Kidney (tissue), 14 donors: ENCODE data around the gene TPST2. TPM values are rescaled to one million over a fixed set of nuclear protein-coding genes. Genes with fewer than 3 reads are reported as not detected.

Source experiments
- DNase-seq, 5 donors: peaks; one replicate each; pipeline ENCODE4 v3.0.0-alpha.2; 2013 to 2020
- FAIRE-seq: peaks from 2 replicates; lab custom pipeline; 2012; peaks lifted over from hg19 to GRCh38; lab: Jason Lieb, UNC
- H3K27ac ChIP-seq, 2 donors: one replicate each; pipeline ENCODE4 v1.7.0; 2013; ENCODE audit warnings: low read depth in 2 of 2, low read length in 2 of 2, inconsistent platforms in 1 of 2
- H3K27me3 ChIP-seq: one replicate; pipeline ENCODE4 v1.7.1; 2013; ENCODE audit warnings: low read length, inconsistent platforms; ENCODE audit not compliant: control insufficient read depth, insufficient read depth
- H3K36me3 ChIP-seq, 3 donors: one replicate each; pipeline versions ENCODE4 v1.7.0 to v1.7.1; 2013; ENCODE audit warnings: low read length in 3 of 3, control low read depth in 1 of 3, inconsistent platforms in 1 of 3; ENCODE audit not compliant: insufficient read depth in 3 of 3, control insufficient read depth in 2 of 3
- H3K4me1 ChIP-seq, 3 donors: one replicate each; pipeline versions ENCODE4 v1.7.0 to v1.7.1; 2013; ENCODE audit warnings: low read length in 3 of 3, inconsistent platforms in 1 of 3, low read depth in 1 of 3; ENCODE audit not compliant: control insufficient read depth in 2 of 3, insufficient read depth in 2 of 3
- H3K4me3 ChIP-seq, 3 donors: one replicate each; pipeline versions ENCODE4 v1.7.0 to v1.8.1; 2013; ENCODE audit warnings: low read length in 3 of 3, control low read depth in 1 of 3, inconsistent platforms in 1 of 3
- H3K9ac ChIP-seq, 3 donors: one replicate each; pipeline versions ENCODE4 v1.7.0 to v1.7.1; 2013; ENCODE audit warnings: low read length in 3 of 3, control low read depth in 1 of 3, inconsistent platforms in 1 of 3
- H3K9me3 ChIP-seq, 3 donors: one replicate each; pipeline versions ENCODE4 v1.7.0 to v1.7.1; 2013; ENCODE audit warnings: low read length in 3 of 3, control low read depth in 1 of 3, inconsistent platforms in 1 of 3; ENCODE audit not compliant: control insufficient read depth in 2 of 3, insufficient read depth in 1 of 3
- intact Hi-C: fragments of 100-400 bp; cut with DNase I; formaldehyde crosslinking; loops from one replicate; pipeline ENCODE4 v1.11.1; 2022
- polyA plus RNA-seq: library from polyadenylated mRNA; stranded (reverse); fragments of 350-450 nt; fragmentation: Illumina TruSeq; extraction: RNeasy Lipid Tissue Mini Kit (QIAGEN cat#74804); gene quantifications from one replicate; pipeline ENCODE4 v1.2.3, GENCODE V29; 2014; ENCODE audit warnings: low read depth, low replicate concordance; ENCODE audit not compliant: insufficient read depth
- total RNA-seq: library from RNA; stranded (reverse); fragmentation: NEBNext Ultra II Directional; extraction: Animal tissue kit (Norgen Biotek cat#: 25700); gene quantifications from one replicate; pipeline ENCODE4 v1.2.1, GENCODE V29; 2021
- TF ChIP-seq, protein P1 (sequence below): IDR thresholded peaks from 3 replicates; pipeline ENCODE4 v1.5.1; 2012; ENCODE audit warnings: mild to moderate bottlenecking, moderate library complexity, borderline replicate concordance; ENCODE audit not compliant: insufficient read depth; ENCODE audit errors: extremely low read depth
- donor health status: control.
- donor health status: control.
- donor health status: control.
- donor health status: control.
- donor health status: control.
- donor health status: DM: yes; HTN: yes; CAD: no.
- donor health status: Normal renal cell carcinoma (clear cell type).

TPST2 gene
- total and polyA plus RNA-seq, 2 donors from 2014 or later, result 40.3 to 48.7 TPM

DNA sequence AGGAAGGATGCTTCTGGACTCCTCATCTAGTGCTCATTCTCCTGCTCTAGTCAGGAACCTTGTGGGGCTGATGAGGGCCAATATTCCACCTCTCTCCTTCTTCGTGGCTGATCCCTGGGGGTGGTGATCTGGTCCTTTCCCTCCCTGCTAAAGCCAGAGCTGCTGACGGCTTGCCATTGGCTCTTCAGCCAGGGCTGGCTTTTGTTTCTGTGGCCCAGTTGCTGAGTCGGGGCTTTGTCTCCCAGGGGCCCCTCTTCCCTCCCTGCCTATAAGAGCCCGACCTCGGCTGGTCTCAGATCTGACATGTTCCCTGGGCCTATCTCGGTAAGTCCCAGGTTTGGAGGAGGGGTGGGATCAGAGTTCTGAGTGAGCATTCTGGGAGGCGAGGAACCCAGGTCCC, 31.7 kb upstream of the TPST2 start, which contains the start of gene CRYBA4:
Gene CRYBA4 (plus strand): TSS at position 301 of the 400 bp plus-strand sequence. CDS start 634 bp downstream, outside the sequence.
- H3K9me3 ChIP-seq, result no peaks in the 10 kb centered on the region
- H3K9ac ChIP-seq, result no peak within 1 kb of the TSS
- H3K4me3 ChIP-seq, result no peak within 1 kb of the TSS
- FAIRE-seq (no peak), DNase-seq (no peak)
- intact Hi-C loops, result no loop called here
- TF ChIP-seq, protein P1, sequence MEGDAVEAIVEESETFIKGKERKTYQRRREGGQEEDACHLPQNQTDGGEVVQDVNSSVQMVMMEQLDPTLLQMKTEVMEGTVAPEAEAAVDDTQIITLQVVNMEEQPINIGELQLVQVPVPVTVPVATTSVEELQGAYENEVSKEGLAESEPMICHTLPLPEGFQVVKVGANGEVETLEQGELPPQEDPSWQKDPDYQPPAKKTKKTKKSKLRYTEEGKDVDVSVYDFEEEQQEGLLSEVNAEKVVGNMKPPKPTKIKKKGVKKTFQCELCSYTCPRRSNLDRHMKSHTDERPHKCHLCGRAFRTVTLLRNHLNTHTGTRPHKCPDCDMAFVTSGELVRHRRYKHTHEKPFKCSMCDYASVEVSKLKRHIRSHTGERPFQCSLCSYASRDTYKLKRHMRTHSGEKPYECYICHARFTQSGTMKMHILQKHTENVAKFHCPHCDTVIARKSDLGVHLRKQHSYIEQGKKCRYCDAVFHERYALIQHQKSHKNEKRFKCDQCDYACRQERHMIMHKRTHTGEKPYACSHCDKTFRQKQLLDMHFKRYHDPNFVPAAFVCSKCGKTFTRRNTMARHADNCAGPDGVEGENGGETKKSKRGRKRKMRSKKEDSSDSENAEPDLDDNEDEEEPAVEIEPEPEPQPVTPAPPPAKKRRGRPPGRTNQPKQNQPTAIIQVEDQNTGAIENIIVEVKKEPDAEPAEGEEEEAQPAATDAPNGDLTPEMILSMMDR, result no peak
- no peaks in the 10 kb centered on the region for H3K36me3 ChIP-seq
- no peak within 1 kb of the TSS for H3K27ac ChIP-seq
- no peaks in the 10 kb centered on the region for H3K27me3 ChIP-seq
- H3K4me1 ChIP-seq, result no peaks in the 10 kb centered on the region

DNA sequence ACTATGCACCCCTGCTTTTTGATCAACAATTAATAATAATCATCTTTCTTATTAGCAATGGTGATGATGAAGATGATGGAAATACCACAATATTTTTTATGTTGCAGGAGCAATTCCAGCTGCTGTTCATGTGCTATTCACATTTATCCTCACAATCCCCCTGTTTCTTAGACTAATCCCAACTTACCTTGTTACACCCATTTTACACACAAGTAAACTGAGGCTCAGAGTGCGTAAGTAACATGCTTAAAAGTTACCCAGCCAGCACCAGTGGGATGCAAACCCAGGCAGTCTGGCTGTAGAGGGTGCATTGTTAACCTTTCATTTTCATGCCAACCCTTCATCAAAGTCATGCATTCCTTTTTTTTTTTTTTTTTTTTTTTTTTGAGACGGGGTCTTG, 30.3 kb upstream of the TPST2 start:
- Histone ChIP-seq H3K36me3 (no peaks in the 10 kb centered on the region), H3K4me1 (no peaks in the 10 kb centered on the region), H3K27me3 (no peaks in the 10 kb centered on the region), H3K9ac (no peak overlapping the region), H3K27ac (no peak overlapping the region), H3K4me3 (no peak overlapping the region), H3K9me3 (no peaks in the 10 kb centered on the region)
- TF ChIP-seq, protein P1, result no peak
- FAIRE-seq (no peak), DNase-seq (no peak)
- intact Hi-C loops, result no loop called here

DNA sequence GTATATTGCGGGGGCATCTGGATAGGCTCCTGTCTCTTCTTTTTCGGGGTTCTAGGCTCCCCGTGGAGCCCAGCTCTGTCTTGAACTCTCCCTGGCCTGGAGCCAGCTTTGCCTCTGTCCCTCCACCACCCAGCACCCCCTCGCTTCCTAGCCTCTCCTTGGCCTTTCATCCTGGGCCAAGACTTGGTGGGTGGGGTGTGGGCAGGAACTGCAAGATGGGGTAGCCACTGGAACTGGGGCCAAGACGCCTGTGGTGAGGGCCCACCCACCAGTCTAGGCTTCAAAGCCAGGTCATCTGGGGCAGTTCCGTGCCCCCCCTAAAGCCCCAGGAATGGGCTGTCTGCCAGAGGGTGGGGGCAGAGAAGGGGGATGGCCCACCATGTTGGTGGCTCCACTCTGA, 29.6 kb upstream of the TPST2 start:
- Histone ChIP-seq H3K4me3 (no peak overlapping the region), H3K4me1 (no peaks in the 10 kb centered on the region), H3K27me3 (no peaks in the 10 kb centered on the region), H3K27ac (no peak overlapping the region), H3K9ac (no peak overlapping the region), H3K36me3 (no peaks in the 10 kb centered on the region), H3K9me3 (no peaks in the 10 kb centered on the region)
- FAIRE-seq, result no peak
- intact Hi-C loops, result no loop called here
- no peak for DNase-seq
- TF ChIP-seq, protein P1, result no peak

DNA sequence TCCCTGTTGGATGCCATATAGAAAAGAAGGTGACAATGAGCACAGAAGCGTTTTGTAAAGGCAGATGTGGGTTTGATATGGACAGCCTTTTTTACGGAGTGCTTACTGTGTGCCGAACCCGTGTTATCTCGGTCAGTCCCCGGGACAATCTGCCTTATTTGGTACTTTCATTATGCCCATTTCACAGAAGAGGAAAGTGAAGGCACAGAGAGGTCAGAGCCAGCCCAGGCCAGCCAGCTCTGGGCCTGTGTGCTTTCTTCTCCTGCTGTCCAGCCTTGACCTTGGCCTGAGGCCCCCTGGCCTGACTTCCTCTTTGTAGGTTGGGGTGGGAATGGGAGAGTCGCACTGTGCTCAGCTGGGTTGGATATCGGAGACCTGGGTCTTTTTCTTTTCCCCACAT, 28.5 kb upstream of the TPST2 start:
- Histone ChIP-seq H3K9ac (no peak overlapping the region), H3K27me3 (no peaks in the 10 kb centered on the region), H3K4me3 (no peak overlapping the region), H3K27ac (no peak overlapping the region), H3K36me3 (no peaks in the 10 kb centered on the region), H3K4me1 (no peaks in the 10 kb centered on the region), H3K9me3 (no peaks in the 10 kb centered on the region)
- TF ChIP-seq, protein P1, result no peak
- DNase-seq, result no peak
- intact Hi-C loops, result no loop called here
- FAIRE-seq, result no peak
